HEK293 (cell line): ENCODE results near the gene CEMIP2.

Experiments used
- REST ChIP-seq: fragments of 450-650 bp; formaldehyde crosslinking; IDR thresholded peaks from 2 replicates; pipeline ENCODE4 v1.5.1; 2016; ENCODE audit warnings: missing biosample characterization, missing genetic modification characterization
- SCRT2 ChIP-seq: fragments of 450-650 bp; formaldehyde crosslinking; IDR thresholded peaks from 2 replicates; pipeline ENCODE4 v1.5.1; 2016; ENCODE audit warnings: missing biosample characterization, missing genetic modification characterization
- SP2 ChIP-seq: fragments of 450-650 bp; formaldehyde crosslinking; IDR thresholded peaks from 2 replicates; pipeline ENCODE4 v1.5.1; 2016; ENCODE audit warnings: missing biosample characterization, missing genetic modification characterization
- ZBTB11 ChIP-seq: fragments of 450-650 bp; formaldehyde crosslinking; conservative IDR thresholded peaks from 2 replicates; pipeline ENCODE4 v1.5.1; 2016; ENCODE audit warnings: low read depth, missing biosample characterization, missing genetic modification characterization
- ZNF19 ChIP-seq: fragments of 450-650 bp; formaldehyde crosslinking; IDR thresholded peaks from 2 replicates; pipeline ENCODE4; 2016; ENCODE audit warnings: missing biosample characterization, missing genetic modification characterization, low read depth
- ZNF2 ChIP-seq: fragments of 450-650 bp; formaldehyde crosslinking; IDR thresholded peaks from 2 replicates; pipeline ENCODE4 v1.5.1; 2016; ENCODE audit warnings: missing biosample characterization, missing genetic modification characterization
- ZNF561 ChIP-seq: fragments of 450-650 bp; IDR thresholded peaks from 2 replicates; pipeline ENCODE4 v1.5.1; 2018; ENCODE audit warnings: missing biosample characterization, missing genetic modification characterization, borderline replicate concordance
- ZNF621 ChIP-seq: fragments of 450-650 bp; formaldehyde crosslinking; IDR thresholded peaks from 2 replicates; pipeline ENCODE4 v1.5.1; 2017; ENCODE audit warnings: missing biosample characterization, missing genetic modification characterization
- ZNF670 ChIP-seq: fragments of 450-650 bp; formaldehyde crosslinking; IDR thresholded peaks from 2 replicates; pipeline ENCODE4 v1.5.1; 2016; ENCODE audit warnings: missing biosample characterization, missing genetic modification characterization, low read depth
- TF ChIP-seq, protein P1 (sequence below): fragments of 450-650 bp; formaldehyde crosslinking; IDR thresholded peaks from 2 replicates; pipeline ENCODE4 v1.5.1; 2016; ENCODE audit warnings: missing biosample characterization, missing genetic modification characterization

GRCh38 chr9:71655778-71656177, 112.5 kb downstream of the CEMIP2 start:
- TF ChIP-seq REST (tag by site-specific recombination): no peak
- no peak for TF ChIP-seq ZNF561 (tag by site-specific recombination)
- TF ChIP-seq, protein P1, sequence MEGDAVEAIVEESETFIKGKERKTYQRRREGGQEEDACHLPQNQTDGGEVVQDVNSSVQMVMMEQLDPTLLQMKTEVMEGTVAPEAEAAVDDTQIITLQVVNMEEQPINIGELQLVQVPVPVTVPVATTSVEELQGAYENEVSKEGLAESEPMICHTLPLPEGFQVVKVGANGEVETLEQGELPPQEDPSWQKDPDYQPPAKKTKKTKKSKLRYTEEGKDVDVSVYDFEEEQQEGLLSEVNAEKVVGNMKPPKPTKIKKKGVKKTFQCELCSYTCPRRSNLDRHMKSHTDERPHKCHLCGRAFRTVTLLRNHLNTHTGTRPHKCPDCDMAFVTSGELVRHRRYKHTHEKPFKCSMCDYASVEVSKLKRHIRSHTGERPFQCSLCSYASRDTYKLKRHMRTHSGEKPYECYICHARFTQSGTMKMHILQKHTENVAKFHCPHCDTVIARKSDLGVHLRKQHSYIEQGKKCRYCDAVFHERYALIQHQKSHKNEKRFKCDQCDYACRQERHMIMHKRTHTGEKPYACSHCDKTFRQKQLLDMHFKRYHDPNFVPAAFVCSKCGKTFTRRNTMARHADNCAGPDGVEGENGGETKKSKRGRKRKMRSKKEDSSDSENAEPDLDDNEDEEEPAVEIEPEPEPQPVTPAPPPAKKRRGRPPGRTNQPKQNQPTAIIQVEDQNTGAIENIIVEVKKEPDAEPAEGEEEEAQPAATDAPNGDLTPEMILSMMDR (tag by site-specific recombination): no peak
- no peak for TF ChIP-seq SCRT2 (tag by site-specific recombination)
- TF ChIP-seq ZNF670: no peak
- TF ChIP-seq ZNF621: no peak
- TF ChIP-seq ZNF19 (tag by site-specific recombination): no peak
- TF ChIP-seq SP2: no peak
- no peak for TF ChIP-seq ZNF2 (tag by site-specific recombination)
- TF ChIP-seq ZBTB11 (tag by site-specific recombination): no peak
